ENCODE results near the gene DENND1A. TPM values are rescaled to one million over a fixed set of nuclear protein-coding genes. Genes with fewer than 3 reads are reported as not detected.
"Not testable (repeated sequence)": the region's sequence is repeated elsewhere in the genome, so short reads cannot be mapped to it uniquely, and the experiment has no call there.

DENND1A gene
- total RNA-seq, 1 donor from 2014 or later, result 25.2 TPM

GRCh38 chr9:123399803-123400378 lies 530.0 kb downstream of the DENND1A start:
- intact Hi-C loops (cut with micrococcal nuclease), result no loop called here
- no peak for DNase-seq

GRCh38 chr9:123398938-123399337 lies 531.0 kb downstream of the DENND1A start:
- H3K27ac Mint-ChIP-seq; DNase-seq; H3K36me3 Mint-ChIP-seq (ENCODE audit: low read depth); H3K4me1 Mint-ChIP-seq; H3K9me3 Mint-ChIP-seq; H3K27me3 Mint-ChIP-seq; H3K4me3 Mint-ChIP-seq; ATAC-seq (ENCODE audit: low read depth); intact Hi-C loops (cut with micrococcal nuclease): not testable (repeated sequence)
- CTCF ChIA-PET, result interaction anchor here (1.5 kb wide), 1 partner anchor 642 kb away, joined by 3 read pairs; no protein-coding TSS in a partner anchor
- POLR2A ChIA-PET, result interaction anchor here (0.6 kb wide), 1 partner anchor 11 kb away, joined by 3 read pairs; no protein-coding TSS in a partner anchor

More at GRCh38 chr9:123399803-123400378, 530.0 kb downstream of the DENND1A start:
- no peak for ATAC-seq (ENCODE audit: low read depth)
- H3K27me3 Mint-ChIP-seq, result no peaks in the 10 kb centered on the region
- no peak overlapping the region for H3K27ac Mint-ChIP-seq
- no peak overlapping the region for H3K4me3 Mint-ChIP-seq
- peaks cover 8% of the 10 kb centered on the region for H3K36me3 Mint-ChIP-seq (ENCODE audit: low read depth)
- ChIA-PET CTCF (interaction anchor here (1.5 kb wide), 1 partner anchor 641 kb away, joined by 3 read pairs; no protein-coding TSS in a partner anchor), POLR2A (no interaction called here)
- no peak for TF ChIP-seq CTCF (IDR thresholded peaks at IDR 0.05)
- H3K9me3 Mint-ChIP-seq, result no peaks in the 10 kb centered on the region
- H3K4me1 Mint-ChIP-seq, result no peaks in the 10 kb centered on the region

- Mint-ChIP-seq H3K9me3 (peaks cover under 1% of the 10 kb centered on the region), H3K27ac (no peak overlapping the region), H3K27me3 (no peaks in the 10 kb centered on the region), H3K36me3 (ENCODE audit: low read depth) (peaks cover 8% of the 10 kb centered on the region), H3K4me3 (no peak overlapping the region), H3K4me1 (no peaks in the 10 kb centered on the region)
- ATAC-seq (ENCODE audit: low read depth) (no peak), DNase-seq (no peak)
- no peak for TF ChIP-seq CTCF (IDR thresholded peaks at IDR 0.05)
- ChIA-PET POLR2A (no interaction called here), CTCF (no interaction called here)
- intact Hi-C loops (cut with micrococcal nuclease), result no loop called here
These were observed 532.0 kb downstream of the DENND1A start for GRCh38 chr9:123397975-123398374.

GRCh38 chr9:123395689-123396511 lies 534.0 kb downstream of the DENND1A start:
- no peak for TF ChIP-seq CTCF (IDR thresholded peaks at IDR 0.05)
- ChIA-PET POLR2A (no interaction called here), CTCF (no interaction called here)
- Mint-ChIP-seq H3K36me3 (ENCODE audit: low read depth) (peaks cover 4% of the 10 kb centered on the region), H3K4me1 (no peaks in the 10 kb centered on the region), H3K27ac (no peak overlapping the region), H3K9me3 (peaks cover 2% of the 10 kb centered on the region), H3K27me3 (no peaks in the 10 kb centered on the region), H3K4me3 (no peak overlapping the region)
- intact Hi-C loops (cut with micrococcal nuclease), result no loop called here
- ATAC-seq (ENCODE audit: low read depth), result no peak
- DNase-seq, result no peak

GRCh38 chr9:123395276-123395688 lies 534.6 kb downstream of the DENND1A start:
- no peak for TF ChIP-seq CTCF (IDR thresholded peaks at IDR 0.05)
- H3K27me3 Mint-ChIP-seq, result no peaks in the 10 kb centered on the region
- no peak overlapping the region for H3K4me3 Mint-ChIP-seq
- POLR2A ChIA-PET, result no interaction called here
- peaks cover 2% of the 10 kb centered on the region for H3K9me3 Mint-ChIP-seq
- CTCF ChIA-PET, result no interaction called here
- H3K4me1 Mint-ChIP-seq, result no peaks in the 10 kb centered on the region
- intact Hi-C loops (cut with micrococcal nuclease), result no loop called here
- no peaks in the 10 kb centered on the region for H3K36me3 Mint-ChIP-seq (ENCODE audit: low read depth)
- no peak overlapping the region for H3K27ac Mint-ChIP-seq
- ATAC-seq (ENCODE audit: low read depth), result no peak
- DNase-seq, result no peak

Data from activated B cell treated with CpG ODN at 0.5 μM for 24 hours (primary cell).